ENCODE results near the gene SPATA6L. TPM values are rescaled to one million over a fixed set of nuclear protein-coding genes. Genes with fewer than 3 reads are reported as not detected.

Gene SPATA6L
- total and polyA plus RNA-seq, 2 experiments from 2014 or later = 1.7 to 1.9 TPM

- H3K4me3 Mint-ChIP-seq = no peak overlapping the region
- peaks cover 19% of the 10 kb centered on the region; the same call in 2 of the 3 replicates for H3K4me1 Mint-ChIP-seq
- no peak overlapping the region for H3K27ac Mint-ChIP-seq
- no peak for ATAC-seq
- Histone ChIP-seq H3K27me3 (ENCODE audit: insufficient read depth) (no peaks in the 10 kb centered on the region), H3K9me2 (ENCODE audit: insufficient read depth) (no peaks in the 10 kb centered on the region), H3K4me1 (ENCODE audit: insufficient read depth) (peaks cover 27% of the 10 kb centered on the region), H3K27ac (ENCODE audit: low read depth) (no peak overlapping the region), H4K20me1 (replicated peaks; ENCODE audit: insufficient read depth) (no peaks in the 10 kb centered on the region), H3K4me2 (no peak overlapping the region), H3K36me3 (ENCODE audit: insufficient read depth) (no peaks in the 10 kb centered on the region), H3F3A (replicated peaks; ENCODE audit: low read depth) (no peaks in the 10 kb centered on the region), H3K4me3 (no peak overlapping the region), H3K79me2 (replicated peaks; ENCODE audit: insufficient read depth) (no peaks in the 10 kb centered on the region), H2AFZ (no peak overlapping the region)
- TF ChIP-seq EZH2 (IDR thresholded peaks at IDR 0.05; ENCODE audit: low read depth, unreplicated experiment) = no peak
- TF ChIP-seq REST (IDR thresholded peaks at IDR 0.05; ENCODE audit: unreplicated experiment) = no peak
- TF ChIP-seq STAT1 (IDR thresholded peaks at IDR 0.05; ENCODE audit: unreplicated experiment) = no peak
- no peak for TF ChIP-seq POLR2AphosphoS5 (IDR thresholded peaks at IDR 0.05; ENCODE audit: low read depth)
- TF ChIP-seq CTCF (conservative IDR thresholded peaks at IDR 0.05; ENCODE audit: low read depth in 2 of 2) = no peak
- TF ChIP-seq CREB1 (CRISPR knock-in tag; IDR thresholded peaks at IDR 0.05; ENCODE audit: low read depth) = no peak
- TF ChIP-seq ETS1 (IDR thresholded peaks at IDR 0.05) = no peak
- no peak for TF ChIP-seq EZH2phosphoT487 (IDR thresholded peaks at IDR 0.05; ENCODE audit: unreplicated experiment)
- TF ChIP-seq ZNF114 (CRISPR knock-in tag; IDR thresholded peaks at IDR 0.05) = no peak
- TF ChIP-seq JUNB (IDR thresholded peaks at IDR 0.05; ENCODE audit: unreplicated experiment) = no peak
- TF ChIP-seq ZNF331 (CRISPR knock-in tag; IDR thresholded peaks at IDR 0.05; ENCODE audit: low read depth) = no peak
- no peak for TF ChIP-seq ZNF462 (CRISPR knock-in tag; IDR thresholded peaks at IDR 0.05)
- TF ChIP-seq NANOG (IDR thresholded peaks at IDR 0.05; ENCODE audit: borderline replicate concordance) = no peak
- no peak for DNase-seq (ENCODE audit: low spot score)
- H3K9me3 Mint-ChIP-seq = no peaks in the 10 kb centered on the region
- no peaks in the 10 kb centered on the region for H3K27me3 Mint-ChIP-seq (ENCODE audit: insufficient read depth, low read depth, poor library complexity)
- no peaks in the 10 kb centered on the region for H3K36me3 Mint-ChIP-seq (ENCODE audit: low read depth)
These were observed 71.3 kb downstream of the SPATA6L start for GRCh38 chr9:4594994-4595393.
